Adrenal gland (tissue), 5 donors: ENCODE measurements around the gene DNAH6.

Experiments
- CTCF ChIP-seq, 6 experiments: fragments of 450-650 bp in 4 of 6; fragments of 200-600 bp in 2 of 6; sonication (generic) in 1 of 6; IDR thresholded peaks; 1 replicate in 5 of 6; 2 replicates in 1 of 6; pipeline versions ENCODE4 v1.5.1 to v1.8.0; 2016 to 2021; ENCODE audit warnings: antibody characterized with exemption in 6 of 6, mild to moderate bottlenecking in 2 of 6, moderate library complexity in 1 of 6
- POLR2A ChIP-seq, 2 donors: fragments of 450-650 bp; IDR thresholded peaks; one replicate each; pipeline ENCODE4 v1.6.1; 2017; ENCODE audit warnings: antibody characterized with exemption in 2 of 2, mild to moderate bottlenecking in 2 of 2, moderate library complexity in 1 of 2
- donor health status: DM: no; HTN: no; CAD: no.

GRCh38 chr2:84854850-84855249 is 338.6 kb downstream of the DNAH6 start:
- TF ChIP-seq CTCF (IDR thresholded peaks at IDR 0.05): no peak
- no peak for TF ChIP-seq POLR2A (IDR thresholded peaks at IDR 0.05)
